ENCODE measurements around the gene MMP28.

DNA sequence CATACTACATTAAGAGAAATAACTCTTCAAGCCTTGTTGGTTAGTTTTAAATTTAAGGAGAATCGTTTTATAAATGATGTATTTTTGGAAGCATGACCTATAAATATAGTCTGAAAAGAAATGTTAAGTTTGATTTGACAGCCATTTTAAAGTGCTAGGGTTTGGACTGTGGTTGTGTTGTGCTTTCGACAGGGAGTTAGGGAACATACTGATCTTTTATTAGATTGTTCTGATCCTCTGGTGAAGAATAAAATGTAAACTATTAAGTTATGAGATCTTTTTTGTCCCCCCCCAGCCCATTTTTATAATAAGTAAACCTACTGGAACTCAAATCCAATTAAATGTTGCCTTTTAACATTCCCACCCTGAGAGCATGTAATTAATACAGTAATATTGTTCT lies 25.9 kb upstream of the MMP28 start:
- TF ChIP-seq, protein P1, sequence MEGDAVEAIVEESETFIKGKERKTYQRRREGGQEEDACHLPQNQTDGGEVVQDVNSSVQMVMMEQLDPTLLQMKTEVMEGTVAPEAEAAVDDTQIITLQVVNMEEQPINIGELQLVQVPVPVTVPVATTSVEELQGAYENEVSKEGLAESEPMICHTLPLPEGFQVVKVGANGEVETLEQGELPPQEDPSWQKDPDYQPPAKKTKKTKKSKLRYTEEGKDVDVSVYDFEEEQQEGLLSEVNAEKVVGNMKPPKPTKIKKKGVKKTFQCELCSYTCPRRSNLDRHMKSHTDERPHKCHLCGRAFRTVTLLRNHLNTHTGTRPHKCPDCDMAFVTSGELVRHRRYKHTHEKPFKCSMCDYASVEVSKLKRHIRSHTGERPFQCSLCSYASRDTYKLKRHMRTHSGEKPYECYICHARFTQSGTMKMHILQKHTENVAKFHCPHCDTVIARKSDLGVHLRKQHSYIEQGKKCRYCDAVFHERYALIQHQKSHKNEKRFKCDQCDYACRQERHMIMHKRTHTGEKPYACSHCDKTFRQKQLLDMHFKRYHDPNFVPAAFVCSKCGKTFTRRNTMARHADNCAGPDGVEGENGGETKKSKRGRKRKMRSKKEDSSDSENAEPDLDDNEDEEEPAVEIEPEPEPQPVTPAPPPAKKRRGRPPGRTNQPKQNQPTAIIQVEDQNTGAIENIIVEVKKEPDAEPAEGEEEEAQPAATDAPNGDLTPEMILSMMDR (IDR thresholded peaks at IDR 0.05; ENCODE audit: low read length): no peak
- TF ChIP-seq EZH2phosphoT487 (IDR thresholded peaks at IDR 0.05; ENCODE audit: low read length) (no peak), EZH2 (optimal IDR thresholded peaks at IDR 0.05; ENCODE audit: low read depth, low read length) (no peak)
